ENCODE data around the gene STIP1.
"Not testable (repeated sequence)": the region's sequence is repeated elsewhere in the genome, so short reads cannot be mapped to it uniquely, and the experiment has no call there.

STIP1 gene

GRCh38 chr11:64243236-64243854, 57.4 kb downstream of the STIP1 start:
- H3K4me3 ChIP-seq (replicated peaks; ENCODE audit: low read depth, low read length) = peak overlapping the region; percentile 80; the same call in 1 of the 2 replicates
- DNase-seq (ENCODE audit: extremely low read depth, low read depth) = no peak

GRCh38 chr11:64244107-64244506, 58.1 kb downstream of the STIP1 start:
- H3K4me3 ChIP-seq (replicated peaks; ENCODE audit: low read depth, low read length) = peak overlapping the region; percentile 99; the same call in 1 of the 2 replicates
- DNase-seq (ENCODE audit: extremely low read depth, low read depth) = no peak
- no peak for TF ChIP-seq CTCF (IDR thresholded peaks at IDR 0.05; ENCODE audit: low read depth, low read length, missing control alignments)

More at GRCh38 chr11:64243236-64243854, 57.4 kb downstream of the STIP1 start:
- TF ChIP-seq CTCF (IDR thresholded peaks at IDR 0.05; ENCODE audit: low read depth, low read length, missing control alignments) = no peak

- H3K4me3 ChIP-seq (replicated peaks; ENCODE audit: low read depth, low read length) = peak overlapping the region; percentile 99
- DNase-seq (ENCODE audit: extremely low read depth, low read depth) = no peak
- TF ChIP-seq CTCF (IDR thresholded peaks at IDR 0.05; ENCODE audit: low read depth, low read length, missing control alignments) = no peak
Measured at GRCh38 chr11:64244966-64245365, 59.0 kb downstream of the STIP1 start.

- TF ChIP-seq CTCF (IDR thresholded peaks at IDR 0.05; ENCODE audit: low read depth, low read length, missing control alignments) = no peak
- no peak for DNase-seq (ENCODE audit: extremely low read depth, low read depth)
- peak overlapping the region; percentile 99 for H3K4me3 ChIP-seq (replicated peaks; ENCODE audit: low read depth, low read length)
Measured at GRCh38 chr11:64245401-64245796, 59.4 kb downstream of the STIP1 start.

GRCh38 chr11:64245797-64246620, 60.0 kb downstream of the STIP1 start:
- peak overlapping the region; percentile 99 for H3K4me3 ChIP-seq (replicated peaks; ENCODE audit: low read depth, low read length)
- DNase-seq (ENCODE audit: extremely low read depth, low read depth) = no peak
- TF ChIP-seq CTCF (IDR thresholded peaks at IDR 0.05; ENCODE audit: low read depth, low read length, missing control alignments) = no peak

- peak overlapping the region; percentile 99 for H3K4me3 ChIP-seq (replicated peaks; ENCODE audit: low read depth, low read length)
- DNase-seq (ENCODE audit: extremely low read depth, low read depth) = not testable (repeated sequence)
Measured at GRCh38 chr11:64246621-64246870, 60.6 kb downstream of the STIP1 start.

GRCh38 chr11:64246871-64247728, 61.1 kb downstream of the STIP1 start, which contains the start of gene PPP1R14B:
Gene PPP1R14B, minus strand, starts transcription at chr11:64246943. Its CDS starts 270 bp downstream, at chr11:64246673.
- no peak for DNase-seq (ENCODE audit: extremely low read depth, low read depth)
- TF ChIP-seq CTCF (IDR thresholded peaks at IDR 0.05; ENCODE audit: low read depth, low read length, missing control alignments) = no peak
- peak within 1 kb of the TSS; percentile 99 for H3K4me3 ChIP-seq (replicated peaks; ENCODE audit: low read depth, low read length)

Data from HFF-Myc (cell line).